K562 (cell line): Measurements from ENCODE around the gene CSKMT. TPM values are rescaled to one million over a fixed set of nuclear protein-coding genes. Genes with fewer than 3 reads are reported as not detected.

ENCODE experiments used
- CBX8 ChIP-seq: fragments of 200-600 bp; sonication (generic); IDR thresholded peaks from 2 replicates; pipeline ENCODE4 v1.6.1; 2012; ENCODE audit warnings: borderline replicate concordance, mixed run types, low read depth, mild to moderate bottlenecking, moderate library complexity, mixed read lengths, low read length, control low read depth, inconsistent platforms; ENCODE audit not compliant: poor library complexity, severe bottlenecking; ENCODE audit errors: extremely low read depth
- CEBPB ChIP-seq: fragments of 450-650 bp; IDR thresholded peaks from 2 replicates; pipeline ENCODE4 v1.6.1; 2016; ENCODE audit warnings: missing genetic modification characterization, missing compliant biosample characterization
- FOXK1 ChIP-seq: sonication (generic); formaldehyde crosslinking; IDR thresholded peaks from 2 replicates; pipeline ENCODE4 v1.8.0; 2022; ENCODE audit warnings: missing genetic modification reagents, mild to moderate bottlenecking, borderline replicate concordance
- GATA2 ChIP-seq: sonication (generic); formaldehyde crosslinking; IDR thresholded peaks from 2 replicates; pipeline ENCODE4 v1.4.0; 2020; ENCODE audit warnings: mild to moderate bottlenecking, missing genetic modification reagents
- HNRNPUL1 ChIP-seq: fragments of 200-400 bp; formaldehyde crosslinking; IDR thresholded peaks from 2 replicates; pipeline ENCODE4 v1.6.1; 2017; ENCODE audit warnings: low read length
- KLF6 ChIP-seq: fragments of 250-450 bp; sonication (Bioruptor Pico); IDR thresholded peaks from 2 replicates; pipeline ENCODE4 v1.4.0; 2020; ENCODE audit warnings: mild to moderate bottlenecking, moderate library complexity, borderline replicate concordance
- MTA2 ChIP-seq: fragments of 450-650 bp; IDR thresholded peaks from 2 replicates; pipeline ENCODE4 v1.6.1; 2016; ENCODE audit warnings: low read depth
- RBM39 ChIP-seq: fragments of 200-400 bp; formaldehyde crosslinking; optimal IDR thresholded peaks from 2 replicates; pipeline ENCODE3; 2018; ENCODE audit warnings: low read depth, low read length
- STAT5B ChIP-seq: fragments of 250-450 bp; sonication (Bioruptor Pico); IDR thresholded peaks from 2 replicates; pipeline ENCODE4 v1.8.0; 2021; ENCODE audit warnings: mild to moderate bottlenecking, inconsistent platforms
- TCF3 ChIP-seq: sonication (generic); formaldehyde crosslinking; IDR thresholded peaks from 2 replicates; pipeline ENCODE4 v1.4.0; 2020; ENCODE audit warnings: mild to moderate bottlenecking, missing genetic modification reagents
- TRIM28 ChIP-seq: fragments of 450-650 bp; IDR thresholded peaks from 2 replicates; pipeline ENCODE4 v1.6.1; 2017
- TSC22D4 ChIP-seq: fragments of 450-650 bp; IDR thresholded peaks from 2 replicates; pipeline ENCODE4 v1.6.1; 2016; ENCODE audit warnings: missing genetic modification characterization, missing biosample characterization, control low read depth
- ZFP30 ChIP-seq: fragments of 250-450 bp; sonication (Bioruptor Pico); IDR thresholded peaks from 2 replicates; pipeline ENCODE4 v1.8.0; 2022; ENCODE audit warnings: moderate library complexity, mild to moderate bottlenecking, inconsistent platforms, borderline replicate concordance
- ZNF324 ChIP-seq: fragments of 250-450 bp; sonication (Bioruptor Pico); IDR thresholded peaks from 2 replicates; pipeline ENCODE4 v1.4.0; 2020; ENCODE audit warnings: mild to moderate bottlenecking
- ZNF41 ChIP-seq: fragments of 250-450 bp; sonication (Bioruptor Pico); conservative IDR thresholded peaks from 2 replicates; pipeline ENCODE4 v1.4.0; 2020; ENCODE audit warnings: mild to moderate bottlenecking
- ZNF75A ChIP-seq: fragments of 450-650 bp; formaldehyde crosslinking; IDR thresholded peaks from 2 replicates; pipeline ENCODE4 v1.4.0; 2020; ENCODE audit warnings: mild to moderate bottlenecking
- polyA plus RNA-seq, 8 experiments: library from polyadenylated mRNA; depleted of rRNA in 4 of 8; stranded (reverse) in 5 of 8; unstranded in 3 of 8; fragments of >200 nt; fragmentation: Nextera tagmentation in 2 of 8; fragmentation: Illumina TruSeq in 1 of 8; extraction: Ambion mirVana in 2 of 8; extraction: Trizol in 1 of 8; gene quantifications; 2 replicates each; pipeline versions ENCODE4 v1.2.1 to v1.2.3, GENCODE V29; 2011 to 2014; ENCODE audit warnings: inconsistent platforms in 1 of 8, missing spikeins in 1 of 8
- total RNA-seq, 7 experiments: library from RNA; depleted of rRNA in 6 of 7; stranded (reverse); fragments of >200 nt in 6 of 7; fragmentation: Illumina TruSeq in 2 of 7; extraction: Trizol in 2 of 7; gene quantifications; 2 replicates each; pipeline versions ENCODE4 v1.2.1 to v1.2.3, GENCODE V29; 2011 to 2021; ENCODE audit warnings: low replicate concordance in 1 of 7
- TF ChIP-seq, protein P1 (sequence below), 2 experiments: fragments of 450-650 bp; conservative IDR thresholded peaks; 2 replicates each; pipeline ENCODE4 v1.6.1; 2017; ENCODE audit warnings: mild to moderate bottlenecking in 2 of 2, moderate library complexity in 2 of 2
- TF ChIP-seq, protein P2 (sequence below), 2 experiments: fragments of 450-650 bp in 1 of 2; sonication (generic) in 1 of 2; formaldehyde crosslinking in 1 of 2; IDR thresholded peaks in 1 of 2; conservative IDR thresholded peaks in 1 of 2; 2 replicates each; pipeline versions ENCODE4 v1.6.1 to v1.8.1; 2016 to 2023; ENCODE audit warnings: mild to moderate bottlenecking in 2 of 2, moderate library complexity in 2 of 2, inconsistent platforms in 1 of 2, missing genetic modification reagents in 1 of 2
- TF ChIP-seq, protein P3 (sequence below): sonication (generic); formaldehyde crosslinking; IDR thresholded peaks from 2 replicates; pipeline ENCODE4 v1.8.0; 2022; ENCODE audit warnings: missing genetic modification reagents, mild to moderate bottlenecking, moderate library complexity, borderline replicate concordance

CSKMT gene
- total and polyA plus RNA-seq, 9 of the 15 experiments (the other 6 are each of a cell fraction or from before 2014, with no cell fraction given): 10.3 to 108 (median 27.2) TPM

DNA sequence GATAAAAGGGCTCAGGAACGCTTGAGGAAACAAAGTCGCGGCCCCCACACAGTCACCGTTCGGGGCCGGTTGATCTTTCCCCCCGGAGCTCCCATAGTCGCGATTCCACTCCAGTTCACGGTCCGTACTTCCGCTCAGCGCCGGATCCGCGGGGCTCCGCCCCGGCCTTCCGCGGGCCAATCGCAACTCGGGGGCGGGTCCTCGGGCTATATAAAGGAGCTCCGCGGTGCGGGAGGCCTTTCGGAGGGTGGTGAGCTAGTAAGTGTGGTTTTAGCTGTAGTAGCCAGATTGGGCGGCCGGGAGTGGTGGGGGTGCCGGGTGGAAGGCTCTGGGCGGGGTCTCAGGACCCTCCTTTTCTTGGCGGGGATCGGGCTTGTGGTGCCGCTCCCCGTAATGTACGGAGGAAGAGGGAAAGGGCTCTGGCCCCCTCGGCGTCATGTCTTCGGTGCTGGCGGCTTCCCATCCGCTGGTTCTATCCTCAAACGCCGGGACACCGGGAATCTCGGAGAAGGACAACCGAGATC lies at the start of gene CSKMT, which contains the start of gene C11orf98 (continued):
- TF ChIP-seq, protein P1, sequence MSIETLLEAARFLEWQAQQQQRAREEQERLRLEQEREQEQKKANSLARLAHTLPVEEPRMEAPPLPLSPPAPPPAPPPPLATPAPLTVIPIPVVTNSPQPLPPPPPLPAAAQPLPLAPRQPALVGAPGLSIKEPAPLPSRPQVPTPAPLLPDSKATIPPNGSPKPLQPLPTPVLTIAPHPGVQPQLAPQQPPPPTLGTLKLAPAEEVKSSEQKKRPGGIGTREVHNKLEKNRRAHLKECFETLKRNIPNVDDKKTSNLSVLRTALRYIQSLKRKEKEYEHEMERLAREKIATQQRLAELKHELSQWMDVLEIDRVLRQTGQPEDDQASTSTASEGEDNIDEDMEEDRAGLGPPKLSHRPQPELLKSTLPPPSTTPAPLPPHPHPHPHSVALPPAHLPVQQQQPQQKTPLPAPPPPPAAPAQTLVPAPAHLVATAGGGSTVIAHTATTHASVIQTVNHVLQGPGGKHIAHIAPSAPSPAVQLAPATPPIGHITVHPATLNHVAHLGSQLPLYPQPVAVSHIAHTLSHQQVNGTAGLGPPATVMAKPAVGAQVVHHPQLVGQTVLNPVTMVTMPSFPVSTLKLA (conservative IDR thresholded peaks at IDR 0.05): peak; percentile 52 to 61; a peak in 2 of 4 replicates
- no peak for TF ChIP-seq CBX8
- TF ChIP-seq, protein P2, sequence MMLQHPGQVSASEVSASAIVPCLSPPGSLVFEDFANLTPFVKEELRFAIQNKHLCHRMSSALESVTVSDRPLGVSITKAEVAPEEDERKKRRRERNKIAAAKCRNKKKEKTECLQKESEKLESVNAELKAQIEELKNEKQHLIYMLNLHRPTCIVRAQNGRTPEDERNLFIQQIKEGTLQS (IDR thresholded peaks at IDR 0.05): no peak
- TF ChIP-seq, protein P2 (CRISPR knock-in tag; conservative IDR thresholded peaks at IDR 0.05): no peak; the same call in 1 of the 2 replicates
- TF ChIP-seq CEBPB (tag): no peak
- no peak for TF ChIP-seq TRIM28
- TF ChIP-seq KLF6 (CRISPR knock-in tag): no peak
- no peak for TF ChIP-seq RBM39
- no peak; the same call in 1 of the 2 replicates for TF ChIP-seq ZFP30 (CRISPR knock-in tag)
- TF ChIP-seq MTA2: no peak
- no peak for TF ChIP-seq GATA2 (CRISPR knock-in tag)
- TF ChIP-seq, protein P3, sequence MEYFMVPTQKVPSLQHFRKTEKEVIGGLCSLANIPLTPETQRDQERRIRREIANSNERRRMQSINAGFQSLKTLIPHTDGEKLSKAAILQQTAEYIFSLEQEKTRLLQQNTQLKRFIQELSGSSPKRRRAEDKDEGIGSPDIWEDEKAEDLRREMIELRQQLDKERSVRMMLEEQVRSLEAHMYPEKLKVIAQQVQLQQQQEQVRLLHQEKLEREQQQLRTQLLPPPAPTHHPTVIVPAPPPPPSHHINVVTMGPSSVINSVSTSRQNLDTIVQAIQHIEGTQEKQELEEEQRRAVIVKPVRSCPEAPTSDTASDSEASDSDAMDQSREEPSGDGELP (CRISPR knock-in tag): peak; percentile 63
- TF ChIP-seq STAT5B (CRISPR knock-in tag): no peak
- TF ChIP-seq TCF3: peak; percentile 27; the same call in 1 of the 2 replicates
- no peak for TF ChIP-seq ZNF75A (CRISPR knock-in tag)
- peak; percentile 18; the same call in 1 of the 2 replicates for TF ChIP-seq ZNF324
- no peak for TF ChIP-seq TSC22D4 (tag)
- 0 out of 2 replicates have a peak, but pooled peaks have one; percentile 39 for TF ChIP-seq FOXK1 (CRISPR knock-in tag)
- 0 out of 2 replicates have a peak, but pooled peaks have one; percentile 11 for TF ChIP-seq ZNF41 (CRISPR knock-in tag)
- peak; percentile 59; the same call in 1 of the 2 replicates for TF ChIP-seq HNRNPUL1
